GM12891 (cell line): ENCODE results near the gene IRS4. TPM values are rescaled to one million over a fixed set of nuclear protein-coding genes. Genes with fewer than 3 reads are reported as not detected.

Source experiments
- DNase-seq: peaks from one replicate; pipeline ENCODE4 v3.0.0; 2011; ENCODE audit warnings: low spot score; ENCODE audit not compliant: insufficient read length
- FAIRE-seq: peaks from 2 replicates; lab custom pipeline; 2011; peaks lifted over from hg19 to GRCh38; lab: Jason Lieb, UNC
- PAX5 ChIP-seq: IDR thresholded peaks from 2 replicates; pipeline ENCODE4 v1.6.1; 2011; ENCODE audit warnings: low read length, moderate library complexity, mild to moderate bottlenecking; ENCODE audit not compliant: insufficient read depth, severe bottlenecking
- POLR2A ChIP-seq: IDR thresholded peaks from 2 replicates; pipeline ENCODE4 v1.6.1; 2011; ENCODE audit warnings: low read depth, low read length, control low read depth
- POLR2AphosphoS5 ChIP-seq: IDR thresholded peaks from 2 replicates; pipeline ENCODE4 v1.6.1; 2011; ENCODE audit warnings: low read depth, low read length, control low read depth
- POU2F2 ChIP-seq: IDR thresholded peaks from 2 replicates; pipeline ENCODE4 v1.6.1; 2011; ENCODE audit warnings: low read depth, mild to moderate bottlenecking, control low read depth, low read length, moderate library complexity
- SPI1 ChIP-seq: IDR thresholded peaks from 2 replicates; pipeline ENCODE4 v1.6.1; 2011; ENCODE audit warnings: low read depth, low read length, control low read depth
- TAF1 ChIP-seq: IDR thresholded peaks from 2 replicates; pipeline ENCODE4 v1.6.1; 2011; ENCODE audit warnings: low read depth, low read length, control low read depth
- polyA plus RNA-seq: library from polyadenylated mRNA; unstranded; fragments of >200 nt; gene quantifications from one replicate; pipeline ENCODE4 v1.2.1, GENCODE V29; 2012; ENCODE audit warnings: low read depth, missing spikeins, inconsistent platforms; ENCODE audit not compliant: missing spikeins

The IRS4 gene
- polyA plus RNA-seq, result not detected

GRCh38 chrX:108736509-108737479 lies at the start of gene IRS4:
Gene IRS4, minus strand, starts transcription at chrX:108736563.
- no peak for DNase-seq
- no peak for TF ChIP-seq POU2F2
- TF ChIP-seq POLR2AphosphoS5, result no peak
- no peak for TF ChIP-seq PAX5
- TF ChIP-seq TAF1, result no peak
- no peak for FAIRE-seq

- no peak for TF ChIP-seq POLR2A
- no peak for TF ChIP-seq SPI1
- TF ChIP-seq POU2F2, result no peak
- no peak for TF ChIP-seq POLR2AphosphoS5
- no peak for TF ChIP-seq PAX5
- TF ChIP-seq TAF1, result no peak
- DNase-seq (no peak), FAIRE-seq (no peak)
Measured at GRCh38 chrX:108772549-108772948, 36.2 kb upstream of the IRS4 start.

GRCh38 chrX:108763559-108763958 lies 27.2 kb upstream of the IRS4 start:
- TF ChIP-seq POLR2A (no peak), TAF1 (no peak), POLR2AphosphoS5 (no peak), SPI1 (no peak), POU2F2 (no peak), PAX5 (no peak)
- DNase-seq (no peak), FAIRE-seq (no peak)

GRCh38 chrX:108740299-108740774 lies 4.0 kb upstream of the IRS4 start:
- TF ChIP-seq TAF1 (no peak), POLR2AphosphoS5 (no peak), POLR2A (no peak), PAX5 (no peak), SPI1 (no peak), POU2F2 (no peak)
- DNase-seq, result no peak
- FAIRE-seq, result no peak

- TF ChIP-seq TAF1 (no peak), POLR2A (no peak), SPI1 (no peak), PAX5 (no peak), POU2F2 (no peak), POLR2AphosphoS5 (no peak)
- FAIRE-seq, result no peak
Measured at GRCh38 chrX:108737754-108738153, 1.4 kb upstream of the IRS4 start.

GRCh38 chrX:108735679-108736508 lies 469 bp downstream of the IRS4 start:
- FAIRE-seq (no peak), DNase-seq (no peak)
- TF ChIP-seq PAX5, result no peak
- no peak for TF ChIP-seq TAF1
- TF ChIP-seq POLR2A, result no peak
- no peak for TF ChIP-seq POU2F2
- no peak for TF ChIP-seq POLR2AphosphoS5
- no peak for TF ChIP-seq SPI1

More at GRCh38 chrX:108737754-108738153, 1.4 kb upstream of the IRS4 start:
- no peak for DNase-seq

- TF ChIP-seq POU2F2, result no peak
- TF ChIP-seq POLR2AphosphoS5, result no peak
- no peak for TF ChIP-seq PAX5
- TF ChIP-seq TAF1, result no peak
- TF ChIP-seq POLR2A, result no peak
- TF ChIP-seq SPI1, result no peak
- DNase-seq (no peak), FAIRE-seq (no peak)
Measured at GRCh38 chrX:108735091-108735678, 1.2 kb downstream of the IRS4 start.

GRCh38 chrX:108734426-108734825 lies 1.9 kb downstream of the IRS4 start:
- TF ChIP-seq POU2F2, result no peak
- TF ChIP-seq SPI1, result no peak
- no peak for TF ChIP-seq TAF1
- TF ChIP-seq POLR2A, result no peak
- no peak for TF ChIP-seq POLR2AphosphoS5
- no peak for TF ChIP-seq PAX5
- DNase-seq (no peak), FAIRE-seq (no peak)

GRCh38 chrX:108732630-108733321 lies 3.6 kb downstream of the IRS4 start:
- no peak for TF ChIP-seq POLR2A
- TF ChIP-seq SPI1, result no peak
- TF ChIP-seq POLR2AphosphoS5, result no peak
- TF ChIP-seq POU2F2, result no peak
- no peak for TF ChIP-seq PAX5
- TF ChIP-seq TAF1, result no peak
- FAIRE-seq (no peak), DNase-seq (no peak)
